Muscle of back (tissue), 11 donors: ENCODE data around the gene PLK2. TPM values are rescaled to one million over a fixed set of nuclear protein-coding genes. Genes with fewer than 3 reads are reported as not detected.
A peak's percentile ranks its signal among the peaks of the same experiment; 100 is the strongest.

ENCODE experiments used
- DNase-seq, 3 donors: peaks; one replicate each; pipeline versions ENCODE4 v3.0.0 to v3.0.0-alpha.2; 2013
- polyA plus RNA-seq, 10 donors: library from polyadenylated mRNA; unstranded; fragments of 120-200 nt; gene quantifications; one replicate each; pipeline ENCODE4 v1.2.1, GENCODE V29; 2013; ENCODE audit not compliant: insufficient read length in 10 of 10

The PLK2 gene
- polyA plus RNA-seq, 10 donors, result 73.4 to 129 (median 88.3) TPM

GRCh38 chr5:58482536-58482935 lies 22.6 kb upstream of the PLK2 start:
- DNase-seq, result no peak

DNA sequence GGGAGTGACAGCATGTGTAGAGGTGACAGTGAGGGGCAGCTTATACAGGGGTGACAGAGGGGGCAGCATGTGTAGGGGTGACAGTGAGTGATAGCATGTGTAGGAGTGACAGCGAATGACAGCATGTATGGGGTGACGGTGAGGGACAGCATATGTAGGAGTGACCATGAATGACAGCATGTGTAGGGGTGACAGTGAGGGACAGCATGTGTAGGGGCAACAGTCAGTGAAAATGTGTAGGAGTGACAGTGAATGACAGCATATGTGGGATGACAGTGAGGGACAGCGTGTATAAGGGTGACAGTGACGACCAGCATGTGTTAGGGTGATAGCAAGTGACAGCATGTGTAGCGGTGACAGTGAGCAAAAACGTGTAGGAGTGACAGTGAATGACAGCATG lies 21.9 kb upstream of the PLK2 start:
- DNase-seq, result no peak

DNA sequence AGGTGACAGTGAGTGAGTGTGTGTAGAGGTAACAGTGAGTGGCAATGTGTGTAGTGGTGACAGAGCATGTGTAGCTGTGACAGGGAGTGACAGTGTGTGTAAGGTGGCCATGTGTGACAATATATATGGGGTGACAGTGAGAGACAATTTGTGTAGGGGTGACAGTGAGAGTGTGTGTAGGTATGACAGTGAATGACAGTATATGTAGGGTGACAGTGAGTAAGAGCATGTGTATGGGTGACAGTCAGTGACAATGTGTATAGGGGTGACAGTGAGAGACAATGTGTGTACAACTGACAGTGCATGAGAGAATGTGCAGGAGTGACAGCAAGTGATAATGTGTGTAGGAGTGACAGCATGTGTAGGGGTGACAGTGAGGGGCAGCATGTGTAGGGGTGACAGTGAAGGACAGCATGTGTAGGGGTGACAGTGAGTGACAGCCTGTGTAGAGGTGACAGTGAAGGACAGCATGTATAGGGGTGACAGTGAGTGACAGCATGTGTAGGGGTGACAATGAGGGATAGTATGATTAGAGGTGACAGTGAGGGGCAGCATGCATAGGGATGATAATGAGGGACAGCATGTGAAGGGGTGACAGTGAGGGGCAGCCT lies 21.3 kb upstream of the PLK2 start:
- no peak for DNase-seq

DNA sequence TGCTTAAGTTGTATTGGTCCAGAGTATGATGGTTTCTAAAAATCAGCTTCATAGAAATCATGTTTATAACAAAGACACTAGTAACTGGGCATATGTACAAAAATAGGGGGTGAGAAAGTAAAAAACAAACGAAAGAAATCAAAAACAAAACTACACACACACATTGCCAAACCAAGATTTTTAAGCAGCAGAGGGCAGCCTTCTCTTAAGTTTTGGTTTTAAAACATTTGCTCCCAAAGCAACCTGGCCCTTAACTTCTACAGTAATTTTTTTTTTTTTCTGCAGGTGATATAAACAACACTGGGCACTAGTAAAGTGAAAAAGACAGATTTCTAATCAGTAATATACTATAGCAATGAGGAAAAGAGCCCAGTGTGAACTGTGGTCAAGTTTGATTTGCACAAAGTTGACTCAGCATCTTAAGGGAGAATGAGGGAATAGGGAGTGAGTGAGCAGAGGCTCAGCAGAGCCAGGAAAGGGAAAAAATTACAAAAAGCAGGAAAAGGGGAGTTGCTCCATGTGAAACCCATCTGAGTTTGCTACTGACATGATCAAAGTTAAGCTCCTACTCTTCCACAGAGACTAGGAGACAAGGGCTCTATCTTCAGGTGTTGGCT lies 18.0 kb upstream of the PLK2 start:
- DNase-seq, result no peak

GRCh38 chr5:58475404-58475803 lies 15.5 kb upstream of the PLK2 start:
- no peak for DNase-seq

DNA sequence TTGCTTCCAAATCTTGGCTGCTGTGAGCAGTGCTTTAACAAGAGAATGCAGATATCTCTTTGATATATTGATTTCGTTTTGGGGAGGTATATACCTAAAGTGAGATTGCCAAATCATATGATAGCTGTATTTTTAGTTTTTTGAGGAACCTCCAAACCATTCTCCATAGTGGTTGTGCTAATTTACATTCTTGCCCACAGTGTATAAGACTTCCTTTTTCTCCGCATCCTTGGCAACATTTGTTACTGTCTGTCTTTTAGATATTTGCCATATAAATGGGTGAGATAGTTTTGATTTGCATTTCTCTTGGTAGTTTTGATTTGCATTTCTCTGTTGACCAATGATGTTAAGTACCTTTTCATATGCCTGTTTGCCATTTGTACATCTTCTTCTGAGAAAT lies 10.0 kb upstream of the PLK2 start:
- no peak for DNase-seq

DNA sequence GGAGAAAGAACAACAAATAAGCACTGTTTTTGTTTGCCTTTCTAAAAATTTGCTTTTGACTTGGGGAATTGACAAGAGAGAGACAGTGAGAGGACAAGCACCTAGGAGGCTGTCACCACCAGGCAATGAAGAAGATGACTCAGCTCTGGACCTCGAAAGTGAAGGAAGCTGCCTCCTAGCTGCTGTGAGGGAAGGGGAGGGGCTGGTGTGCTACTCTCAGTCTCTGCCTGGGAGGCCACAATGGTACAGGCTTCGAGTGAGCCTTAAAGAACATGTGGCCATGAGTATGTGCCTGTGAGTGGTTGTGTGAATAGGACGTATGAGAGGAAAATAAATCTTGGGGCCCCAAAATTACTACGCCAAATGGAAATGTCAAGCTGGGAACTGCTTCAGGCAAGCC lies 7.1 kb upstream of the PLK2 start:
- peak in 1 of 3 donors; percentile 24 for DNase-seq

- peak; percentile 58 to 76 (median 62) for DNase-seq
Observed at GRCh38 chr5:58462623-58463230, 2.8 kb upstream of the PLK2 start.

- DNase-seq, result no peak
Observed at GRCh38 chr5:58462154-58462553, 2.3 kb upstream of the PLK2 start.

DNA sequence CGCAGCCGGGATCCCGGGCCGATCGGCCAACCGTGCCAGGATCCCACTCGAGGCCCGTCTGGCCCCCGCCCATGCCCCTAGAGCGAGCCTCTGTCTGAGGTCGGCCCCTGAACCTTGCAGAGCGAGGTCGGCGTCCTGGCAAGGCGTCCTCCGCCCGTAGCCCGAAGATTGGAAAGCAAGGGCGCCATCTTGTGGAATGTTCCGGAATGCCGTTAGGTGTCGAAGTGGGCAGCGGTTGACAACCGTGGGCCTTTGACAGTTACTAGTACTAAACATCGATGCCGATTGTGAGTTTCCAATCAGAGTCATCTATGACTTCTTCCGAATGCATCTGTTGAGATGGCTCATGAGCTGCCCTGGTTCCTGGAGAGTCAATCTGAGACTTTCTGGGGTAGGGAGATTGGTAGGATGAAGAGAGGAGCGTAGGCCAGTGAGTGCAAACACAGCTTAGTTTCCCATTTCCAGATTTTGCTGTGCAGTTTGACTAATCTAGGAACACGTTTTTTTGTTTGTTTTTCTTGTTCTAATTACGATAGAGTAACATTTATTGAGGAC lies 923 bp upstream of the PLK2 start:
- peak; percentile 89 to 97 (median 95) for DNase-seq

GRCh38 chr5:58459146-58460001 lies 512 bp downstream of the PLK2 start:
- peak; percentile 39 to 87 (median 52) for DNase-seq

GRCh38 chr5:58458743-58459145 lies 1.1 kb downstream of the PLK2 start:
- peak in 2 of 3 donors; percentile 24 to 62 for DNase-seq

DNA sequence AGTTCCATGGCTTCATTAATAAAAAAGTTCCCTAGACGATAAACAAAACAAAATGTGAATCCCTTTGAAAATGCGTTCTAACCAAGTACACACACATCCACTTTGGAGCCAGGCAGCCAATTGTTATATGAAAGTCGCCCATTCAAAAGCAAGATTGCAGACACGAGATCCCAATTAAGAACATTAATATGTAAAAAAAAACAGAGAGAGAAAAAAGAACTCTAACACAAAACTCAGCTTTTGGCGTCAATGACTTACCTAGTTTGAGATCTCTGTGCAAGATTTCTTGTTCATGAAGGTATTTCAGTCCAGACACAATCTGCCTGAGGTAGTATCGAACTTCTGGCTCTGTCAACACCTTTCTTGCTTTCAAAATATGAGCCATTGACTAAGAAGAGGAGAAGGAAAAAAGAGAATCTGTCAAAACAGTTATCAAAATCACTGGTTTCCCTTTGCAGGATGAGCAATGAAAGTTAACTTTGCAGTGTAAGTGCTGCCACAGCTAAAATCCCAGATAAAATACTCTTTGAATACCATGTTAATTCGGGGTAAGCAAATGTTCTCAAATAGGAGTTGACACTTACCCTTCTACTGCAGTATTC lies 1.6 kb downstream of the PLK2 start:
- DNase-seq, result no peak

DNA sequence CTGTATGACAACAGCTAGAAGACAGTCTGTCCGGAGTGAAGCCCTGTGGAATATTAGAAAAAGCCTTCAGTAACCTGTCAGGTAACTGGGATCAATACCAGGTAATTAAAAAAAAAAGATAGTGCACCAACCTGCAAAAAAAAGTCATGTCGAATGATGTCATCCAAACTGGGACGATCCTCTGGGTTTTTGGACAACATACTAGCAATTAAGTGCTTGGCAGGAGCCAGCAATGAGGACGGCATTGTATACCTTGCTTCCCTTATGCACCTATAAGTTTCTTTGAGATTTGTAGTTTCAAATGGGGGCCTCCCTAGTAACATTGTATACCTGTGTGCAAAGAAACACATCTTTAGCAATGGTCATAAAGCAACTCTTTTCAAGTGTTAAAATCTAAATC lies 2.8 kb downstream of the PLK2 start:
- no peak for DNase-seq

- DNase-seq, result no peak
Observed at GRCh38 chr5:58456486-58456885, 3.4 kb downstream of the PLK2 start.

GRCh38 chr5:58456026-58456425 lies 3.9 kb downstream of the PLK2 start:
- DNase-seq, result no peak

GRCh38 chr5:58455480-58455879 lies 4.4 kb downstream of the PLK2 start:
- no peak for DNase-seq

- peak in 1 of 3 donors; percentile 23 for DNase-seq
Observed at GRCh38 chr5:58455066-58455465, 4.8 kb downstream of the PLK2 start.

- no peak for DNase-seq
Observed at GRCh38 chr5:58454025-58454424, 5.9 kb downstream of the PLK2 start.

DNA sequence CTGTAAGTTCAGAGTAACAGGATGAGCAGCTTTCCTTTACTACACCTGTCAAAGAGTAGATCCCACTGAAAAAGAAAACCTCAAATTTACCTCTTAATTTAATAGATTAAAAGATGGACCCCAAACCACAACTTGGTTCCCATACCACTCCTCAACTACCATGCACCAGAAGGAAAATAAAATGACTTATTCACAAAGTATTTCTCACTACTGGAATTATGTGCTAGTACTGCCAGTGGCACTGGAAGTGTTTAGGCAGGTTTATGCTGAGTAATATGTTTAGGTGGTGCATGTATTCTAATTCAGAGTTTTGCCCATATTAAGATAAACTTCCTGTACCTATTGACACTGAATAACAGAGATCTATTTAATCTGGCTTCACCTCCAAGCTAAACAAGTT lies 6.6 kb downstream of the PLK2 start:
- no peak for DNase-seq

- no peak for DNase-seq
Observed at GRCh38 chr5:58452566-58453258, 7.2 kb downstream of the PLK2 start.
